OCI-LY7 (cell line): ENCODE data around the gene STEAP1. TPM values are rescaled to one million over a fixed set of nuclear protein-coding genes. Genes with fewer than 3 reads are reported as not detected.
"Not testable (repeated sequence)": the region's sequence is repeated elsewhere in the genome, so short reads cannot be mapped to it uniquely, and the experiment has no call there.

Experiments used
- BruUV-seq: library from RNA; stranded (reverse); fragments of 400-500 nt; replicated peaks from 2 replicates; lab custom pipeline; 2021; lab: Mats Ljungman, UMichigan
- CTCF ChIA-PET: fragments of 300-600 bp; sonication (Branson Sonifier 250); formaldehyde crosslinking; loops from one replicate; lab custom pipeline; 2022; ENCODE audit warnings: antibody characterized with exemption; ENCODE audit not compliant: unreplicated experiment; lab: Charles Lee
- POLR2A ChIA-PET: fragments of 300-600 bp; sonication (Branson Sonifier 250); formaldehyde crosslinking; loops from one replicate; lab custom pipeline; 2022; ENCODE audit warnings: antibody characterized with exemption; lab: Charles Lee
- DNase-seq: peaks from one replicate; pipeline ENCODE4 v3.0.0-alpha.2; 2015; ENCODE audit warnings: low spot score
- H2AFZ ChIP-seq: fragments of 200-600 bp; sonication (generic), shearing (Covaris generic); 2 replicates; pipeline ENCODE4 v1.6.1; 2014; ENCODE audit warnings: mild to moderate bottlenecking, antibody characterized with exemption, low read length, moderate library complexity
- H3K27ac ChIP-seq: fragments of 200-600 bp; sonication (generic); 2 replicates; pipeline ENCODE4 v1.5.1; 2014; ENCODE audit warnings: mixed run types, low read depth, mild to moderate bottlenecking, moderate library complexity, low read length, inconsistent platforms; ENCODE audit not compliant: poor library complexity, severe bottlenecking
- H3K36me3 ChIP-seq: fragments of 200-600 bp; sonication (generic); 2 replicates; pipeline ENCODE4 v1.6.1; 2014; ENCODE audit warnings: mild to moderate bottlenecking, antibody characterized with exemption, low read length, moderate library complexity, mixed read lengths; ENCODE audit not compliant: insufficient read depth
- H3K4me1 ChIP-seq: fragments of 200-600 bp; sonication (generic); 2 replicates; pipeline ENCODE4 v1.5.1; 2014; ENCODE audit warnings: mild to moderate bottlenecking, low read length; ENCODE audit not compliant: insufficient read depth, poor library complexity, severe bottlenecking
- H3K4me2 ChIP-seq: fragments of 200-600 bp; sonication (generic); 2 replicates; pipeline ENCODE4 v1.6.1; 2014; ENCODE audit warnings: mild to moderate bottlenecking, low read length
- H3K4me3 ChIP-seq: fragments of 200-600 bp; sonication (generic); 2 replicates; pipeline ENCODE4 v1.5.1; 2014; ENCODE audit warnings: mild to moderate bottlenecking, low read depth, low read length; ENCODE audit not compliant: poor library complexity, severe bottlenecking
- H3K79me2 ChIP-seq: fragments of 200-600 bp; sonication (generic); 2 replicates; pipeline ENCODE4 v1.6.1; 2016; ENCODE audit warnings: low read depth, mild to moderate bottlenecking, low read length, moderate library complexity, mixed read lengths; ENCODE audit not compliant: insufficient read depth
- H3K9me2 ChIP-seq: fragments of 200-600 bp; sonication (generic); 2 replicates; pipeline ENCODE4 v1.6.1; 2016; ENCODE audit warnings: mild to moderate bottlenecking, low read length, mixed read lengths; ENCODE audit not compliant: insufficient read depth
- H3K9me3 ChIP-seq: fragments of 200-600 bp; sonication (generic); 2 replicates; pipeline ENCODE4 v1.6.1; 2014; ENCODE audit warnings: mild to moderate bottlenecking, mixed run types, low read length, mixed read lengths
- H4K20me1 ChIP-seq: fragments of 200-600 bp; sonication (generic); 2 replicates; pipeline ENCODE4 v1.6.1; 2014; ENCODE audit warnings: mild to moderate bottlenecking, antibody characterized with exemption, low read length, moderate library complexity, mixed read lengths; ENCODE audit not compliant: insufficient read depth
- CTCF ChIP-seq: fragments of 200-600 bp; sonication (generic); conservative IDR thresholded peaks from 2 replicates; pipeline ENCODE4 v1.5.1; 2014; ENCODE audit warnings: mild to moderate bottlenecking, antibody characterized with exemption, low read length, moderate library complexity, mixed read lengths
- EZH2phosphoT487 ChIP-seq: fragments of 200-600 bp; sonication (generic); IDR thresholded peaks from 2 replicates; pipeline ENCODE4 v1.6.1; 2018; ENCODE audit warnings: low read depth, borderline replicate concordance, mild to moderate bottlenecking, mixed run types, antibody characterized with exemption, low read length, moderate library complexity, mixed read lengths
- intact Hi-C: fragments of 100-400 bp; cut with micrococcal nuclease; formaldehyde crosslinking; loops from one replicate; pipeline ENCODE4 v1.10.0; 2022; ENCODE audit not compliant: unreplicated experiment
- total RNA-seq, 2 experiments: library from RNA; depleted of rRNA in 1 of 2; stranded (reverse); fragments of >200 nt in 1 of 2; shearing (Covaris generic) in 1 of 2; gene quantifications; 2 replicates each; pipeline ENCODE4 v1.2.3, GENCODE V29; 2014 to 2022

STEAP1 gene
- total RNA-seq, 2 experiments from 2014 or later = not detected

GRCh38 chr7:90155206-90155605, 937 bp downstream of the STEAP1 start:
- ChIA-PET POLR2A (no interaction called here), CTCF (no interaction called here)
- H3K4me2 ChIP-seq = no peak overlapping the region
- no peaks in the 10 kb centered on the region for H3K36me3 ChIP-seq
- no peak overlapping the region for H3K27ac ChIP-seq
- TF ChIP-seq CTCF (no peak), EZH2phosphoT487 (no peak)
- no peaks in the 10 kb centered on the region for H4K20me1 ChIP-seq
- H3K79me2 ChIP-seq = no peaks in the 10 kb centered on the region
- H3K9me2 ChIP-seq = no peaks in the 10 kb centered on the region
- no peaks in the 10 kb centered on the region for H3K4me1 ChIP-seq
- intact Hi-C loops = loop anchor here (2.0 kb wide), 1 partner anchor 108 kb away; no protein-coding TSS in a partner anchor
- DNase-seq = no peak
- no peaks in the 10 kb centered on the region for H3K9me3 ChIP-seq
- no peak overlapping the region for H2AFZ ChIP-seq
- no peak overlapping the region for H3K4me3 ChIP-seq
- BruUV-seq = no TSS peak

- H3K27ac ChIP-seq, H3K36me3 ChIP-seq, H2AFZ ChIP-seq, BruUV-seq, H3K9me3 ChIP-seq, H3K4me2 ChIP-seq, H3K4me1 ChIP-seq, H4K20me1 ChIP-seq, CTCF ChIA-PET, H3K9me2 ChIP-seq, H3K4me3 ChIP-seq, H3K79me2 ChIP-seq, POLR2A ChIA-PET, intact Hi-C loops, DNase-seq: not testable (repeated sequence)
These were observed 3.1 kb downstream of the STEAP1 start for GRCh38 chr7:90157331-90157730.

- H4K20me1 ChIP-seq, H3K4me1 ChIP-seq, H3K27ac ChIP-seq, DNase-seq, H3K4me3 ChIP-seq, intact Hi-C loops, POLR2A ChIA-PET, H3K36me3 ChIP-seq, H3K4me2 ChIP-seq, H3K9me3 ChIP-seq, CTCF ChIA-PET, BruUV-seq, H3K9me2 ChIP-seq, H3K79me2 ChIP-seq, H2AFZ ChIP-seq: not testable (repeated sequence)
These were observed 3.6 kb downstream of the STEAP1 start for GRCh38 chr7:90157761-90158350.

GRCh38 chr7:90163534-90163933, 9.3 kb downstream of the STEAP1 start:
- H3K9me3 ChIP-seq = no peaks in the 10 kb centered on the region
- no peaks in the 10 kb centered on the region for H4K20me1 ChIP-seq
- no peak overlapping the region for H3K4me3 ChIP-seq
- DNase-seq = no peak
- BruUV-seq = no TSS peak
- no peaks in the 10 kb centered on the region for H3K4me1 ChIP-seq
- ChIA-PET CTCF (no interaction called here), POLR2A (no interaction called here)
- no peaks in the 10 kb centered on the region for H3K79me2 ChIP-seq
- H3K27ac ChIP-seq = no peak overlapping the region
- no peaks in the 10 kb centered on the region for H3K9me2 ChIP-seq
- H3K4me2 ChIP-seq = no peak overlapping the region
- intact Hi-C loops = no loop called here
- no peak overlapping the region for H2AFZ ChIP-seq
- TF ChIP-seq EZH2phosphoT487 = no peak
- TF ChIP-seq CTCF = no peak
- no peaks in the 10 kb centered on the region for H3K36me3 ChIP-seq
